ENCODE results near the gene ARL8B.

- TF ChIP-seq CTCF (IDR thresholded peaks at IDR 0.05; ENCODE audit: insufficient read depth, low read length): no peak
- TF ChIP-seq REST (IDR thresholded peaks at IDR 0.05; ENCODE audit: insufficient replicate concordance, low read depth): no peak
- TF ChIP-seq GABPA (IDR thresholded peaks at IDR 0.05; ENCODE audit: low read depth): no peak
- no peak for TF ChIP-seq POLR2AphosphoS5 (IDR thresholded peaks at IDR 0.05; ENCODE audit: low read depth)
- no peak for TF ChIP-seq SPI1 (IDR thresholded peaks at IDR 0.05; ENCODE audit: borderline replicate concordance, low read depth)
These were observed 18.3 kb upstream of the ARL8B start for GRCh38 chr3:5103743-5104142.

Data from HL-60 (cell line).